Activated gamma-delta T cell treated with anti-CD3 and anti-CD28 coated beads, Interleukin-2, amount 50 U/mL, for 16 hours (primary cell): ENCODE results near the gene HVCN1.
A peak's percentile ranks its signal among the peaks of the same experiment; 100 is the strongest.

Experiments
- DNase-seq: peaks from one replicate; pipeline ENCODE4 v3.0.0-alpha.2; 2020; ENCODE audit warnings: low read depth

Gene HVCN1

GRCh38 chr12:110615171-110615570 lies 73.7 kb downstream of the HVCN1 start:
- no peak for DNase-seq

- peak; percentile 93 for DNase-seq
Observed at GRCh38 chr12:110613771-110614684, 74.9 kb downstream of the HVCN1 start, which contains the start of gene TCTN1. TSS of gene TCTN1 (plus strand) at chr12:110614129. CDS start at chr12:110614183, 54 bp downstream.

- DNase-seq = no peak
Observed at GRCh38 chr12:110613071-110613770, 75.7 kb downstream of the HVCN1 start.

- DNase-seq = no peak
Observed at GRCh38 chr12:110606253-110606611, 82.7 kb downstream of the HVCN1 start.

GRCh38 chr12:110602085-110602814 lies 86.7 kb downstream of the HVCN1 start:
- DNase-seq = peak; percentile 31

- DNase-seq = no peak
Observed at GRCh38 chr12:110600254-110600653, 88.7 kb downstream of the HVCN1 start.

- no peak for DNase-seq
Observed at GRCh38 chr12:110599334-110599733, 89.6 kb downstream of the HVCN1 start.
